NCI-H748 treated with DMSO at 0.1 percent for 48 hours (cell line): ENCODE measurements around the gene RAD51C.
"Not testable (repeated sequence)": the region's sequence is repeated elsewhere in the genome, so short reads cannot be mapped to it uniquely, and the experiment has no call there.

Experiments
- DNase-seq: peaks from one replicate; lab custom pipeline; 2025; lab: John Stamatoyannopoulos, UW

RAD51C gene

GRCh38 chr17:58741121-58741625 is 48.8 kb downstream of the RAD51C start:
- no peak for DNase-seq

GRCh38 chr17:58747674-58748073 is 55.3 kb downstream of the RAD51C start:
- no peak for DNase-seq

GRCh38 chr17:58749627-58750026 is 57.2 kb downstream of the RAD51C start:
- not testable (repeated sequence) for DNase-seq

- DNase-seq, result no peak
Measured at GRCh38 chr17:58753026-58753425, 60.6 kb downstream of the RAD51C start.

GRCh38 chr17:58755269-58755576 is 62.8 kb downstream of the RAD51C start:
- DNase-seq, result no peak

GRCh38 chr17:58755577-58756245 is 63.3 kb downstream of the RAD51C start, which contains the start of gene PPM1E:
TSS of gene PPM1E (plus strand) at chr17:58755854.
- peak; percentile 91 for DNase-seq

- no peak for DNase-seq
Measured at GRCh38 chr17:58756246-58757161, 64.1 kb downstream of the RAD51C start.

- DNase-seq, result no peak
Measured at GRCh38 chr17:58757162-58757613, 64.8 kb downstream of the RAD51C start.

- no peak for DNase-seq
Measured at GRCh38 chr17:58758890-58759289, 66.5 kb downstream of the RAD51C start.

GRCh38 chr17:58759522-58759921 is 67.1 kb downstream of the RAD51C start:
- no peak for DNase-seq

- DNase-seq, result no peak
Measured at GRCh38 chr17:58760248-58760647, 67.8 kb downstream of the RAD51C start.

- no peak for DNase-seq
Measured at GRCh38 chr17:58763263-58763662, 70.9 kb downstream of the RAD51C start.

GRCh38 chr17:58764373-58764772 is 72.0 kb downstream of the RAD51C start:
- DNase-seq, result no peak

GRCh38 chr17:58778482-58778881 is 86.1 kb downstream of the RAD51C start:
- not testable (repeated sequence) for DNase-seq

- DNase-seq, result no peak
Measured at GRCh38 chr17:58779446-58779845, 87.0 kb downstream of the RAD51C start.

- no peak for DNase-seq
Measured at GRCh38 chr17:58783380-58783779, 91.0 kb downstream of the RAD51C start.

GRCh38 chr17:58785097-58785496 is 92.7 kb downstream of the RAD51C start:
- DNase-seq, result no peak
